Measurements from ENCODE around the gene TEX12. TPM values are rescaled to one million over a fixed set of nuclear protein-coding genes. Genes with fewer than 3 reads are reported as not detected.

TEX12 gene
- total and polyA plus RNA-seq, 9 of the 15 experiments (the other 6 are each of a cell fraction or from before 2014, with no cell fraction given) = 0.10 to 2.3 (median 0.67) TPM; not detected in 1

DNA sequence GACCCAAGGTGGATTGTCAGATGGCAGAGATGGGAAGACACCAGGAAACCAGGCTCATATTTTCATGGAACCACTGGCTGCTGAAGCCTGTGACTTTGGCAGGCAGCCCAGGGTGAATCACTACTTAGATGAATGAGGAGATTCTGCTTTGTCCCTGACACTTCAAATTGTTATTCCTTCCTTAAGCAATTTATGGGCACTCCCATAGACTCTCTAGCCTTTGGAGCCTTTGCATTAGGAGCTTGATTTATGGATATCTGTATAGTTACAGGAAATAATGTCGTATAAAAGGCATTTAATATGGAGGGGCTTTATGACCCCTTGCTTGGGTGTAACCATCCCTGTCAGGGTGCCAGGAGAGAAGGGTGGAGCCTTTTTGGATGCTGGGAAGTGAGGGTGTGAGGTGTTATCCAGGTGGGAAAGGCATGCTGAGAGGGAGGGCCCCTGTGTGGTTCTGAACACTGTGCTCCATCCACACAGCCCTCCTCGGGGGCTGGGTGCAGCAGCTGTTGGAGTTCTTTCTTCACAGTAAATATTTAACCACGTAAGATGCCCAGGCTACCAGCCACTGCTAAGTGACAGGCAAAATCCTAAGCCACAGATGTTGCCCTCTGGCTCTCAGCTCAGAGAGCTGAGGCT, 38.6 kb upstream of the TEX12 start:
- POLR2A ChIA-PET = no interaction called here
- WGBS (ENCODE audit: insufficient coverage, low coverage, missing lambda C conversion rate) = 10% methylated on average over 3 of the region's 3 CpGs
- BruUV-seq (replicated peaks) = no TSS peak
- Histone ChIP-seq H3K4me1 (replicated peaks in 1 of 2; ENCODE audit: control insufficient read depth in 2 of 2, insufficient read depth in 2 of 2, low read length in 2 of 2) (no peaks in the 10 kb centered on the region), H3K4me2 (ENCODE audit: insufficient read depth, low read length) (no peak overlapping the region), H3K36me3 (ENCODE audit: control insufficient read depth, insufficient read depth, low read length) (no peaks in the 10 kb centered on the region), H3K4me3 (no peak overlapping the region), H3K9me3 (replicated peaks; ENCODE audit: control insufficient read depth, insufficient read depth, low read depth, low read length) (no peaks in the 10 kb centered on the region), H3K9me1 (ENCODE audit: control insufficient read depth, insufficient read depth, low read length) (no peaks in the 10 kb centered on the region), H4K20me1 (replicated peaks; ENCODE audit: control insufficient read depth, insufficient read depth, low read length) (no peaks in the 10 kb centered on the region), H3K9ac (ENCODE audit: insufficient read depth in 1 of 2, low read depth in 2 of 2, low read length in 2 of 2) (no peak overlapping the region), H3K27me3 (ENCODE audit: control insufficient read depth in 2 of 2, insufficient read depth in 2 of 2, low read length in 2 of 2) (no peaks in the 10 kb centered on the region), H3K79me2 (ENCODE audit: control insufficient read depth, insufficient read depth, low read length) (no peaks in the 10 kb centered on the region), H2AFZ (ENCODE audit: low read depth, low read length) (no peak overlapping the region), H3K27ac (ENCODE audit: extremely low read depth, low read depth, low read length) (no peak overlapping the region)
- intact Hi-C loops (cut with micrococcal nuclease) (no loop called here), in situ Hi-C loops (cut with MboI) (no loop called here)
- ATAC-seq = no peak
- peak in 1 of 4 experiments; percentile 14 for DNase-seq (ENCODE audit: extremely low read depth in 1 of 4, low spot score in 3 of 4)
- TF ChIP-seq FOSL1 (tag; conservative IDR thresholded peaks at IDR 0.05) (peak; percentile 38; the same call in 1 of the 2 replicates), PYGO2 (tag; IDR thresholded peaks at IDR 0.05) (no peak), NFIC (IDR thresholded peaks at IDR 0.05) (peak; percentile 55), JUND (IDR thresholded peaks at IDR 0.05; ENCODE audit: borderline replicate concordance, low read depth, low read length) (no peak), JUND (tag; IDR thresholded peaks at IDR 0.05; ENCODE audit: borderline replicate concordance, low read depth, low read length) (peak; percentile 12; the same call in 1 of the 3 replicates), MYNN (IDR thresholded peaks at IDR 0.05) (no peak), MYNN (CRISPR knock-in tag; IDR thresholded peaks at IDR 0.05) (no peak)
- FAIRE-seq = no peak
- CTCF ChIA-PET (ENCODE audit: low intra/inter-chr PET ratio) = no interaction called here

All from K562 (cell line).